Mesothelial cell of epicardium (in vitro differentiated cells): ENCODE data around the gene TAS2R1. TPM values are rescaled to one million over a fixed set of nuclear protein-coding genes. Genes with fewer than 3 reads are reported as not detected.

Experiments used
- DNase-seq, 2 experiments: peaks; one replicate each; pipeline ENCODE4 v3.0.0; 2021; ENCODE audit warnings: low spot score in 2 of 2; ENCODE audit not compliant: unreplicated experiment in 2 of 2
- H3K27ac Mint-ChIP-seq: 2 replicates; pipeline ENCODE4 v1.8.0; 2021; ENCODE audit warnings: mixed read lengths
- H3K27me3 Mint-ChIP-seq: 2 replicates; pipeline ENCODE4 v1.8.0; 2021; ENCODE audit warnings: low read depth, mixed read lengths
- H3K36me3 Mint-ChIP-seq: 2 replicates; pipeline ENCODE4 v1.8.0; 2021; ENCODE audit warnings: mixed read lengths
- H3K4me1 Mint-ChIP-seq: 2 replicates; pipeline ENCODE4 v1.8.0; 2021; ENCODE audit warnings: mixed read lengths
- H3K4me3 Mint-ChIP-seq: 2 replicates; pipeline ENCODE4 v1.8.0; 2021; ENCODE audit warnings: mild to moderate bottlenecking, moderate library complexity, mixed read lengths
- H3K9me3 Mint-ChIP-seq: 2 replicates; pipeline ENCODE4 v1.8.0; 2021; ENCODE audit warnings: mixed read lengths
- total RNA-seq: library from RNA; stranded (reverse); gene quantifications from 3 replicates; pipeline ENCODE4 v1.2.1, GENCODE V29; 2021
- TF ChIP-seq, protein P1 (sequence below): fragments of 200-600 bp; sonication (generic); IDR thresholded peaks from one replicate; pipeline ENCODE4 v1.5.0; 2021; ENCODE audit warnings: antibody characterized with exemption; ENCODE audit not compliant: unreplicated experiment

The TAS2R1 gene
- total RNA-seq, 1 donor from 2014 or later: not detected

DNA sequence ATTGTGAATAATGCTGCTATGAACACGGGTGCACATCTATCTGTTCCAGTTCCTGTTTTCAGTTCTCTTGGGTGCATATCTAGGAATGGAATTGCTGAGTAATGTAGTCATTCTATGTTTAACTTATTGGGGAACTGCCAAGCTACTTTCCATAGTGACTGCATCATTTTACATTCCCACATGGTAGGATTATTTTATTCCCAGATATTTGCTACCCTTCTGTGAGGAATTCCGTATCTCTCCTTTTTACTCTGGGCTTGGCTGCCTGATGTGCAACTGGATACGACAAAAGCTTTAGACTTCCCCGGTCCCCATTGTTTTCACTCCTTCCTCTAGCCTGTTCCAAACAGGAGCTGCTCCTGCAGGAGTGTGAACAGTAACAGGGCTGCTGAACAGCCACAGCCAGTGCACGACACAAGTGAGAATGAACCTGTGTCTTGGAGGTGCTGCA lies 7.2 kb downstream of the TAS2R1 start:
- DNase-seq: no peak
- Mint-ChIP-seq H3K4me3 (no peak overlapping the region), H3K27ac (peak overlapping the region; percentile 65), H3K36me3 (no peaks in the 10 kb centered on the region), H3K27me3 (no peaks in the 10 kb centered on the region), H3K4me1 (peaks cover 37% of the 10 kb centered on the region), H3K9me3 (no peaks in the 10 kb centered on the region)
- TF ChIP-seq, protein P1, sequence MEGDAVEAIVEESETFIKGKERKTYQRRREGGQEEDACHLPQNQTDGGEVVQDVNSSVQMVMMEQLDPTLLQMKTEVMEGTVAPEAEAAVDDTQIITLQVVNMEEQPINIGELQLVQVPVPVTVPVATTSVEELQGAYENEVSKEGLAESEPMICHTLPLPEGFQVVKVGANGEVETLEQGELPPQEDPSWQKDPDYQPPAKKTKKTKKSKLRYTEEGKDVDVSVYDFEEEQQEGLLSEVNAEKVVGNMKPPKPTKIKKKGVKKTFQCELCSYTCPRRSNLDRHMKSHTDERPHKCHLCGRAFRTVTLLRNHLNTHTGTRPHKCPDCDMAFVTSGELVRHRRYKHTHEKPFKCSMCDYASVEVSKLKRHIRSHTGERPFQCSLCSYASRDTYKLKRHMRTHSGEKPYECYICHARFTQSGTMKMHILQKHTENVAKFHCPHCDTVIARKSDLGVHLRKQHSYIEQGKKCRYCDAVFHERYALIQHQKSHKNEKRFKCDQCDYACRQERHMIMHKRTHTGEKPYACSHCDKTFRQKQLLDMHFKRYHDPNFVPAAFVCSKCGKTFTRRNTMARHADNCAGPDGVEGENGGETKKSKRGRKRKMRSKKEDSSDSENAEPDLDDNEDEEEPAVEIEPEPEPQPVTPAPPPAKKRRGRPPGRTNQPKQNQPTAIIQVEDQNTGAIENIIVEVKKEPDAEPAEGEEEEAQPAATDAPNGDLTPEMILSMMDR: no peak

DNA sequence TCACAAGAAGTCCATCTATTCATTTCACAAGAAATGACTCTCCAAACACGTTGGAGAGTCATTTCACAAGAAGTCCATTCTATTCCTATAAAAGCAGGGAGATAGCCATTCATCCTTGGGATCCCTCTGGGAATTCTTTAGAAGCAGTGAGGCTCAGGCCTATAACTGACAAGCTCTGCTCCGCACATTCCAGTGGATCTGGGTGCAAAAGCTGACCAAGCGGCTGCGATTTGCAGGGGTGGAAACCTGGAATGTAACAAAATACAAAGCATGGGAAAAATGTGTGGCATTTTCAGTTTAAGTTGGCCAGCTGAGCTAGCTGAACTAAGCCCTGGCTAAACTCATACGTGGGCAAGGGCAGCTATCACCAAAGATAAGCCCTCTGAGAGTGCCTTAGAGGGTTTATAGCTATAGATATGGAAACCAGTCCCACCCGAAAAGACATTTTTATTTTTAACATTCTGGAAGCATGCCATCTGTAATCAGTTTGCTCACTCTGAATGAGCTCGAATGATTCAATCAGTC lies 8.7 kb downstream of the TAS2R1 start:
- TF ChIP-seq, protein P1: no peak
- Mint-ChIP-seq H3K27me3 (no peaks in the 10 kb centered on the region), H3K4me1 (peaks cover 46% of the 10 kb centered on the region), H3K36me3 (no peaks in the 10 kb centered on the region), H3K9me3 (no peaks in the 10 kb centered on the region), H3K27ac (peak overlapping the region; percentile 65), H3K4me3 (no peak overlapping the region)
- DNase-seq: no peak

DNA sequence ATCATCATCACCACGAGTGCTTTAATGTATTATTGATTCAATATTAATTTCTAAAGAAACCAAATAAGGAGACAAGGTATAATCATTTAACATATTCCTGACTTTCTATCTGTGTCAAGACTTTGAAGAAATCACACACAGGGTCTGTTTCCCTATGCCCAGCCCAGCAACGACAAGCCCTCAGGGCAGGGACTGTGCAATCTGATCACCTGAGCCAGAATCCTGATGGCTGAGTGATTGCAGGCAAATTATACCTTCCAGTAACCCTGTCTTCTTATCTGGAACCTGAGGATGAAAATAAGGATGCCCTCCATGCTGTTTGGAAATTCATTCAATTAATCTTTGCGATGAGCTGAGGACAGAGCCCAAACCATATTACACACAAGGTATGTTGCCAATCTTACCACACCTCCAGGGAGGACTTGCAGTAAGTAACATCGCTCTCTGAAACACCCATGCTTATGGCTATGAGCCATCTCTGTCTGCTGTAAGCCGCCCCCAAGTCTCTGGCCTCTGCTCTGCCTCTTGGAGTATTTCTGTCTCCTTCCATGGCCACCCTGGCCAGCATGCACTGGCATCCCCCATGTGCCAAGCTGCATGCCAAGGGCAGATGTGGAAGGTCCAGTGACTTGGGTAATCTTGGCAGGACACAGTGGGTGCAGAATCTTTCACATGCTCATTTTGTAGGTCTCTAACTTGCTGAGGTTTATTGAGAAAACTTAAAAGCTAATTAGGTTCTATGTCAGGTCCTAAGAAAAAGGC lies 10.6 kb downstream of the TAS2R1 start:
- no peak overlapping the region for H3K4me3 Mint-ChIP-seq
- no peak overlapping the region for H3K27ac Mint-ChIP-seq
- no peaks in the 10 kb centered on the region for H3K9me3 Mint-ChIP-seq
- DNase-seq: no peak
- TF ChIP-seq, protein P1: no peak
- no peaks in the 10 kb centered on the region for H3K27me3 Mint-ChIP-seq
- no peaks in the 10 kb centered on the region for H3K36me3 Mint-ChIP-seq
- peaks cover 43% of the 10 kb centered on the region for H3K4me1 Mint-ChIP-seq

DNA sequence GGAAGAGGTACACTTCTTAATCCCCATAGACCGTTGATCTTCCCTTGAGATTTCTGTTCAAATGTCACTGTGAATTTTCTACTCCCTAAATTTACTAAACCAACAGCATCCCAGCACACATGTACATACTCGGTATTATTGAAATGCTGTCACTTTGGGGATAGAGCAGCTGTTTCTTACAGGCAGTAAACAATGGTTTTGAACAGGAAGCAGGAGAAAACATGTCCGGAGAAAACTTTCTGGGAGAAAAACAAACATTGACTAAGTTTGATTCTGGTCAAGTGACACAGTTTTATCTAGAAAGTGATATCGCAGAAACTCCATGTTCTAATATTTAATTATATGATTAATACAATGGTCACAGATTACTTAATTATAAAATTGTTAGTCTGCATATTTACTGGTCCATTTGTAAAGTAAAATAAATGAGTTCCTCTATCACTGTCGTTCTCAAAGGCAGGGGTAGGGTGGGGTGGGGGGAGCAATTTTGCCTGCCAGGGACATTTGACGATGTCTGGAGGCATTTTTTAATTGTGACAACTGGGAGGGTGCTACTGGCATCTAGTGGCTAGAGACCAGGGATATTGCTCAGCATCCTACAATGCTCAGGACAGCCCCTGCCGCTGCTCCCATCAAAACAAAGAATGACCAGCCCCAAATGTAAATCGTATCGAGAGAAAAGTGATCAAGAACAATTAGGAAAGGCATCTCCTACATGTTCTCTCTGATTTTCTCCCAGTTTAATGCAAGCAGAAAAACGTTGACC lies 12.2 kb downstream of the TAS2R1 start:
- Mint-ChIP-seq H3K4me1 (peaks cover 28% of the 10 kb centered on the region), H3K9me3 (peaks cover 1% of the 10 kb centered on the region), H3K27ac (no peak overlapping the region), H3K4me3 (no peak overlapping the region), H3K27me3 (no peaks in the 10 kb centered on the region), H3K36me3 (no peaks in the 10 kb centered on the region)
- no peak for DNase-seq
- TF ChIP-seq, protein P1: no peak

DNA sequence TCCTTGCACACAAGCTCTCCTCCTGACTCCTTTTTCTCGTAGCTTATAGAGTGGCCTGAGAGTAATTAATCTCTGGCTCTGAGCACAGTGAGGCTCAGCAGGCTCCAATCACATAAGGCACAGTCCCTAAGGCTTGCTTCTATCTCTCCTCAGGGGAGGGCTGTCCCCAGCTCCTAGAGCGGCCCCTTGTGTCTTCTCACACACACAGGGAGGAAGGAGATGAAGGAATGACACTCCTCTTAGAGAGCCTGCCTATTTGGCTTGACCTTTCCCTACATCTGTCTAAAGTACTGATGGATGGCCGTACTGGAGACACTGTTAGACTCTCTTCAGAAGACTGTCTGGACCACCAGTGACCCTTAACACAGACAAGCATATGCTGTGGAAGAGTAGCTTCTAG lies 12.9 kb downstream of the TAS2R1 start:
- Mint-ChIP-seq H3K27ac (no peak overlapping the region), H3K36me3 (no peaks in the 10 kb centered on the region), H3K9me3 (peaks cover 6% of the 10 kb centered on the region), H3K4me1 (peaks cover 22% of the 10 kb centered on the region), H3K4me3 (no peak overlapping the region), H3K27me3 (no peaks in the 10 kb centered on the region)
- TF ChIP-seq, protein P1: no peak
- no peak for DNase-seq
